ENCODE results near the gene TMEM201.

Gene TMEM201

GRCh38 chr1:9588551-9589143 is at the start of gene TMEM201:
TSS of gene TMEM201 (plus strand) at chr1:9588911. CDS start at chr1:9588931, 20 bp downstream.
- peak within 1 kb of the TSS; percentile 59 for H3K4me3 ChIP-seq (replicated peaks; ENCODE audit: low read depth, low read length)
- TF ChIP-seq CTCF (IDR thresholded peaks at IDR 0.05; ENCODE audit: low read length, missing control alignments): peak; percentile 21
- peak; percentile 90 for DNase-seq (ENCODE audit: low read depth)

GRCh38 chr1:9539165-9539828 is 49.4 kb upstream of the TMEM201 start, which contains the start of gene SLC25A33:
TSS of gene SLC25A33 (plus strand) at chr1:9539465. CDS start at chr1:9539692, 227 bp downstream.
- H3K4me3 ChIP-seq (replicated peaks; ENCODE audit: low read depth, low read length): peak within 1 kb of the TSS; percentile 73
- DNase-seq (ENCODE audit: low read depth): peak; percentile 99
- no peak for TF ChIP-seq CTCF (IDR thresholded peaks at IDR 0.05; ENCODE audit: low read length, missing control alignments)

- DNase-seq (ENCODE audit: low read depth): peak; percentile 47
- no peak for TF ChIP-seq CTCF (IDR thresholded peaks at IDR 0.05; ENCODE audit: low read length, missing control alignments)
- peak overlapping the region; percentile 73 for H3K4me3 ChIP-seq (replicated peaks; ENCODE audit: low read depth, low read length)
These were observed 48.7 kb upstream of the TMEM201 start for GRCh38 chr1:9539829-9540550.

- DNase-seq (ENCODE audit: low read depth): peak; percentile 66
- no peak for TF ChIP-seq CTCF (IDR thresholded peaks at IDR 0.05; ENCODE audit: low read length, missing control alignments)
- H3K4me3 ChIP-seq (replicated peaks; ENCODE audit: low read depth, low read length): no peak overlapping the region
These were observed 46.3 kb upstream of the TMEM201 start for GRCh38 chr1:9542430-9542829.

GRCh38 chr1:9544926-9545325 is 43.8 kb upstream of the TMEM201 start:
- no peak for TF ChIP-seq CTCF (IDR thresholded peaks at IDR 0.05; ENCODE audit: low read length, missing control alignments)
- DNase-seq (ENCODE audit: low read depth): no peak

GRCh38 chr1:9549955-9550546 is 38.7 kb upstream of the TMEM201 start:
- no peak overlapping the region for H3K4me3 ChIP-seq (replicated peaks; ENCODE audit: low read depth, low read length)
- TF ChIP-seq CTCF (IDR thresholded peaks at IDR 0.05; ENCODE audit: low read length, missing control alignments): no peak
- no peak for DNase-seq (ENCODE audit: low read depth)

More at GRCh38 chr1:9544926-9545325, 43.8 kb upstream of the TMEM201 start:
- no peak overlapping the region for H3K4me3 ChIP-seq (replicated peaks; ENCODE audit: low read depth, low read length)
